ENCODE data around the gene STRAP. TPM values are rescaled to one million over a fixed set of nuclear protein-coding genes. Genes with fewer than 3 reads are reported as not detected.
A peak's percentile ranks its signal among the peaks of the same experiment; 100 is the strongest.

Gene STRAP
- total and polyA plus RNA-seq, 12 donors, result 48.6 to 231 (median 92.8) TPM

DNA sequence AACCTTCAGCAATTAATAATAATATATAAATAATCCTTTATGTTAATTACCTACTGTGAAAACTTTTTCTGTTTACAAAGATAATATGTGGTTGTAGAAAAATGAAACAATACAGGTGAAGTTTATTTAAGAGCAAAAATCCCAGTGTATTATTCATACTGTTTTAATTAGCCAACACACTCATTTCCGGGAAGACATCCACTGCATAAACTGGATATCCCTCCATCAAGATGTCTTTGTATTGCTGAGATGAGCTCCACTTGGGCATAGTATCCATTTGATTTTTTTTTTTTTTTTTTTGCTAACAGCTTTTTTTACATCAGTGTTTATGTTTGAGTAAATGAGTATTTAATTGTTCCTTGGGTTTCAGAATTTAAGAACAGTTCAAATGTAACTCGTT, 15.2 kb downstream of the STRAP start:
- peaks cover 0 to 45% of the 10 kb centered on the region in 2 donors for H3K36me3 ChIP-seq (replicated peaks in 1 of 2)
- H3K4me1 ChIP-seq (replicated peaks in 1 of 2), result peaks cover 0 to 4% of the 10 kb centered on the region in 2 donors
- intact Hi-C loops (cut with DNase I), result no loop called here
- no peak overlapping the region for H3K4me3 ChIP-seq
- H3K27ac ChIP-seq, result no peak overlapping the region
- WGBS, 4 donors, result 79 to 90% (median 84%) methylated on average over 2 of the region's 2 CpGs
- no peaks in the 10 kb centered on the region for H3K9me3 ChIP-seq (replicated peaks in 1 of 3)
- no peak for DNase-seq
- TF ChIP-seq POLR2A (IDR thresholded peaks at IDR 0.05), result no peak
- TF ChIP-seq, protein P1, sequence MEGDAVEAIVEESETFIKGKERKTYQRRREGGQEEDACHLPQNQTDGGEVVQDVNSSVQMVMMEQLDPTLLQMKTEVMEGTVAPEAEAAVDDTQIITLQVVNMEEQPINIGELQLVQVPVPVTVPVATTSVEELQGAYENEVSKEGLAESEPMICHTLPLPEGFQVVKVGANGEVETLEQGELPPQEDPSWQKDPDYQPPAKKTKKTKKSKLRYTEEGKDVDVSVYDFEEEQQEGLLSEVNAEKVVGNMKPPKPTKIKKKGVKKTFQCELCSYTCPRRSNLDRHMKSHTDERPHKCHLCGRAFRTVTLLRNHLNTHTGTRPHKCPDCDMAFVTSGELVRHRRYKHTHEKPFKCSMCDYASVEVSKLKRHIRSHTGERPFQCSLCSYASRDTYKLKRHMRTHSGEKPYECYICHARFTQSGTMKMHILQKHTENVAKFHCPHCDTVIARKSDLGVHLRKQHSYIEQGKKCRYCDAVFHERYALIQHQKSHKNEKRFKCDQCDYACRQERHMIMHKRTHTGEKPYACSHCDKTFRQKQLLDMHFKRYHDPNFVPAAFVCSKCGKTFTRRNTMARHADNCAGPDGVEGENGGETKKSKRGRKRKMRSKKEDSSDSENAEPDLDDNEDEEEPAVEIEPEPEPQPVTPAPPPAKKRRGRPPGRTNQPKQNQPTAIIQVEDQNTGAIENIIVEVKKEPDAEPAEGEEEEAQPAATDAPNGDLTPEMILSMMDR (IDR thresholded peaks at IDR 0.05), result no peak
- no peaks in the 10 kb centered on the region for H3K27me3 ChIP-seq

DNA sequence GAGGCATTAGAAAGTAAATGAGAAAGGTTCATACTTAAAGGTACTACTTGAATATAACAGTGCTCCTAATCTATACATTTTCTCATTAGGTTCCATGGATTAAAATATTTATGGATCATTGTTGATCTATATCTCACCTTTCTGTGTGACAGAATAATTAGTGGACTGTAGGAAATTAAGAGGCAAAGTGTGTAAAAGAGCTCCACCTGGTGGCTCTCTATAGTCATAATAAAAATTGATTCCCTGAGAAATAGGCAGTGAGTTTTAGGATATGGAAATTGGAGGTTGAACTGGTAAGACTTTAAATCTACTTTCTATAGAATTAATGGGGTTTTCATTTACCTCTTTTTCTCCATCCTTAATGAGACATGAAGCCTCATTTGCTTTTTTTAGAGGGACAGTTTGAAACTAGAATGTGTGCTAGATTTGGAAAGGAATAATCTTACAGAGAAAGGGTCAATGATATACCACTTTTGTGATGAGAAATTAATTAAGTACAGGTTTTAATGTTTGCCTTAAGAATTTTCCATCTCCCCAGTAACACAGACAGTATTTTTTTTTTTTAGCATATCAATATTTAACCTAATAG, 17.2 kb downstream of the STRAP start:
- peaks cover 0 to 50% of the 10 kb centered on the region in 2 donors for H3K36me3 ChIP-seq (replicated peaks in 1 of 2)
- no peak overlapping the region for H3K27ac ChIP-seq
- H3K4me1 ChIP-seq (replicated peaks in 1 of 2), result peaks cover 4% of the 10 kb centered on the region in 2 donors
- H3K27me3 ChIP-seq, result no peaks in the 10 kb centered on the region
- TF ChIP-seq, protein P1 (IDR thresholded peaks at IDR 0.05), result peak; percentile 33 to 76 (median 57)
- no peak for TF ChIP-seq POLR2A (IDR thresholded peaks at IDR 0.05)
- no peaks in the 10 kb centered on the region for H3K9me3 ChIP-seq (replicated peaks in 1 of 3)
- DNase-seq, result peak in 1 of 7 donors; percentile 11
- intact Hi-C loops (cut with DNase I), result no loop called here
- H3K4me3 ChIP-seq, result no peak overlapping the region

DNA sequence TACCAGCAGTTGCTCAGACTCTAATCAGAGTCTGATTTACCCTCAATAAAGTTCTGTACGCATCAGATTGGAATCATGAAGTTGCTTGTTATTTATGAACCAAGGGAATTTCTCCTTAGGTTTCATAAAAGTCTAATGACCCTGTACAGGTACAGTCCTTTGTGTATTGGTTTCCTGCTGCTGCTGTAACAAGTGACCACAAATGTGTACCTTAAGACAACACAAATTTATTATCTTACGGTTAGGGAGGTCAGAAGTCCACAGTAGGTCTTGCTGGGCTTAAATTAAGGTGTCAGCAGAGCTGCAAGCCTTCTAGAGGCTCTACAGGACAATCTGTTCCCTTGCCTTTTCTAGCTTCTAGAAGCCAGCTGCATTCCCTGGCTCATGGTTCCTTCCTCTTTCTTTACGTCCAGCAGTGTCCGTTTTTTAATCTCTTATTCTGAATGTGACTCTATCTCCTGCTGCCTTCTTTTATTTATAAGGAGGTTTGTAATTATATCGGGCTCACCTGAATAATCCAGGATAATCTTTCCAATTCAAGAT, 22.3 kb downstream of the STRAP start:
- H3K27me3 ChIP-seq, result no peaks in the 10 kb centered on the region
- H3K4me1 ChIP-seq (replicated peaks in 1 of 2), result peaks cover 0 to 4% of the 10 kb centered on the region in 2 donors
- H3K4me3 ChIP-seq, result no peak overlapping the region
- peak overlapping the region in 4 of 5 donors; percentile 24 to 70 (median 43) for H3K27ac ChIP-seq
- DNase-seq, result peak in 1 of 7 donors; percentile 19
- intact Hi-C loops (cut with DNase I), result no loop called here
- no peak for TF ChIP-seq POLR2A (IDR thresholded peaks at IDR 0.05)
- TF ChIP-seq, protein P1 (IDR thresholded peaks at IDR 0.05), result no peak
- peaks cover 0 to 33% of the 10 kb centered on the region in 2 donors for H3K36me3 ChIP-seq (replicated peaks in 1 of 2)
- no peaks in the 10 kb centered on the region for H3K9me3 ChIP-seq (replicated peaks in 1 of 3)
- 86 to 91% (median 89%) methylated on average over 5 of the region's 5 CpGs for WGBS, 4 donors

DNA sequence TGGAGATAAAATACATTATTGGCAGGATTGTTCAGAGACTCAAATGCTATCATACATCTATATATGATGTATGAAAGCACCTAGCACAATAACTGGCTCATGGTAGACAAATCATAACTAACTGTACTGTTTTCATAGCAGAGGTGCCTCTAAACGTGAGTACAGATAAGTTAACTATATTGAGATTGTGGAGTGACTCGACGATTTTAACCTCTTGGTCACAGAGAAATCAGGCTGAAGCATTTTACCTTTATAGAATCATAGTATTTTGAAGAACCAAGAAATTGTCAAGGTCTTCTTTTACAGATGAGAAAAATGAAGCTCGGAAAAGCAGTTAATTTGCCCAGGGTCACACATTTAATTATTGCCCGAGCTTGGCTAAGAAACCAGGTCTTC, 28.3 kb downstream of the STRAP start:
- H3K4me1 ChIP-seq (replicated peaks in 1 of 2), result peaks cover 0 to 9% of the 10 kb centered on the region in 2 donors
- TF ChIP-seq POLR2A (IDR thresholded peaks at IDR 0.05), result no peak
- TF ChIP-seq, protein P1 (IDR thresholded peaks at IDR 0.05), result no peak
- no peak for DNase-seq
- no peaks in the 10 kb centered on the region for H3K9me3 ChIP-seq (replicated peaks in 1 of 3)
- H3K4me3 ChIP-seq, result peak overlapping the region in 1 of 4 donors; percentile 95
- H3K36me3 ChIP-seq (replicated peaks in 1 of 2), result no peaks in the 10 kb centered on the region
- intact Hi-C loops (cut with DNase I), result no loop called here
- H3K27ac ChIP-seq, result peak overlapping the region in 3 of 5 donors; percentile 78 to 97 (median 93)
- no peaks in the 10 kb centered on the region for H3K27me3 ChIP-seq
- WGBS, 4 donors, result 60 to 67% (median 63%) methylated on average over 5 of the region's 5 CpGs

Measured in adrenal gland (tissue), 12 donors.